Uterus (tissue), 2 donors: Measurements from ENCODE around the gene DNAJA4.

Experiments used
- CTCF ChIP-seq, 4 experiments: fragments of 200-600 bp in 2 of 4; fragments of 450-650 bp in 2 of 4; sonication (generic) in 2 of 4; IDR thresholded peaks; one replicate each; pipeline ENCODE4 v1.5.1; 2016 to 2019; ENCODE audit warnings: antibody characterized with exemption in 4 of 4, mild to moderate bottlenecking in 2 of 4, moderate library complexity in 1 of 4
- POLR2A ChIP-seq, 2 donors: fragments of 450-650 bp; IDR thresholded peaks; one replicate each; pipeline ENCODE4 v1.6.1; 2016; ENCODE audit warnings: antibody characterized with exemption in 2 of 2, mild to moderate bottlenecking in 1 of 2, moderate library complexity in 1 of 2

- no peak for TF ChIP-seq CTCF (IDR thresholded peaks at IDR 0.05)
- TF ChIP-seq POLR2A (IDR thresholded peaks at IDR 0.05): no peak
Observed at GRCh38 chr15:78220713-78221112, 43.6 kb upstream of the DNAJA4 start.
